Progenitor cell of endocrine pancreas (in vitro differentiated cells): Measurements from ENCODE around the gene HIVEP3. TPM values are rescaled to one million over a fixed set of nuclear protein-coding genes. Genes with fewer than 3 reads are reported as not detected.

ENCODE experiments used
- DNase-seq: peaks from one replicate; pipeline ENCODE4 v3.0.0; 2021; ENCODE audit warnings: low spot score; ENCODE audit not compliant: unreplicated experiment
- H3K27ac Mint-ChIP-seq: 2 replicates; pipeline ENCODE4 v1.8.0; 2021; ENCODE audit warnings: mild to moderate bottlenecking, moderate library complexity, mixed read lengths
- H3K27me3 Mint-ChIP-seq: 2 replicates; pipeline ENCODE4 v1.8.0; 2021; ENCODE audit warnings: mixed read lengths
- H3K36me3 Mint-ChIP-seq: 2 replicates; pipeline ENCODE4 v1.8.0; 2022; ENCODE audit warnings: mixed read lengths; ENCODE audit not compliant: insufficient read depth
- H3K4me1 Mint-ChIP-seq: 2 replicates; pipeline ENCODE4 v1.8.0; 2021; ENCODE audit warnings: low read depth, mixed read lengths
- H3K4me3 Mint-ChIP-seq: 2 replicates; pipeline ENCODE4 v1.8.0; 2021; ENCODE audit warnings: low read depth, mild to moderate bottlenecking, moderate library complexity, mixed read lengths
- H3K9me3 Mint-ChIP-seq: 2 replicates; pipeline ENCODE4 v1.8.0; 2021; ENCODE audit warnings: low read depth, mixed read lengths
- total RNA-seq: library from RNA; stranded (reverse); gene quantifications from 2 replicates; pipeline ENCODE4 v1.2.1, GENCODE V29; 2021
- TF ChIP-seq, protein P1 (sequence below): fragments of 200-600 bp; sonication (generic); IDR thresholded peaks from one replicate; pipeline ENCODE4 v1.5.0; 2021; ENCODE audit warnings: antibody characterized with exemption, mild to moderate bottlenecking; ENCODE audit not compliant: unreplicated experiment

The HIVEP3 gene
- total RNA-seq, 1 donor from 2014 or later, result 1.1 TPM

DNA sequence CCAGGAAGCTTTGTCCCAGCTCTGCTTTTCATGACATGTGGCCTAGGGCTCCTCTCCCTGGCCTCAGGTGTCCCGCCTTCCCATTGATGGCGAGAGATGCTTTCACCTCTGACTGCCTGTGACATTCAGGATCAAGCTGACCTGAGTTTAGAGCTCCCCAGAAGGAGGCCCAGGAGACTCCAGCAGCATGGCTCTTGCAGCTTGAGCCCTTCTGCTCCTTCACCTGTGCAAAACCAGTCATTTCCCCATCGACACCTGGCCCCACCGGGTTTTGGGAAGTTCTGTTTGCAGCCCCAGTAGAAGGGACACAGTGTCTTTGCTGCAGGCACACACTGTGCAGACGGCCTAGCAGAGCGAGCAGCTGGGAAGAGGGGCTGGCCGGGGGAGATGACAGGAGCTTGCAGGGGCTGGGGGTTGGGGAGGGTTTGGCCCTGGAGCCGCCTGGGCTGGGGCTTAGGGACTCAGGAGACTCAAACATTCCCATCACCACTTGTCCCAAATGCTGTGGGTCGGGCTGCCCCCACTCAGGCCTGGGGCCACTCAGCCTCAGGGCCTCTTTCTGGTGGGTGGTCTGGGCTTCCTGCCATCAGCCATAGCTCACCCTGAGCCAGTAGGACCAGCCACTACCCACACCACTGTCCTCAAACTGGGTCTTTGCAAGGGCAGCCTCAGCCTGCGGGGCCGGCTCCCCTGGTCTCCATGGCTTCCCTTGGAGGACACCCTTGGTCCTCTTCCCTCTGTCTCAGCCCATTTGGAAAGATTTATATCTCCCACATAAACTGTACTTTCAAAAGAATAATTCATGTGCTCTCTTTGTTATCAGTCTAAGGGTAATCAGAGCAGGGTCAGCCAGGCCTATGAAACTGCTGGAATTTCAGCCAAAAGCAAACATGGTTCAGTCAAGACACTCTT lies 430.4 kb downstream of the HIVEP3 start:
- H3K36me3 Mint-ChIP-seq, result no peaks in the 10 kb centered on the region
- H3K27me3 Mint-ChIP-seq, result peaks cover 15% of the 10 kb centered on the region
- no peaks in the 10 kb centered on the region for H3K9me3 Mint-ChIP-seq
- no peak overlapping the region for H3K27ac Mint-ChIP-seq
- TF ChIP-seq, protein P1, sequence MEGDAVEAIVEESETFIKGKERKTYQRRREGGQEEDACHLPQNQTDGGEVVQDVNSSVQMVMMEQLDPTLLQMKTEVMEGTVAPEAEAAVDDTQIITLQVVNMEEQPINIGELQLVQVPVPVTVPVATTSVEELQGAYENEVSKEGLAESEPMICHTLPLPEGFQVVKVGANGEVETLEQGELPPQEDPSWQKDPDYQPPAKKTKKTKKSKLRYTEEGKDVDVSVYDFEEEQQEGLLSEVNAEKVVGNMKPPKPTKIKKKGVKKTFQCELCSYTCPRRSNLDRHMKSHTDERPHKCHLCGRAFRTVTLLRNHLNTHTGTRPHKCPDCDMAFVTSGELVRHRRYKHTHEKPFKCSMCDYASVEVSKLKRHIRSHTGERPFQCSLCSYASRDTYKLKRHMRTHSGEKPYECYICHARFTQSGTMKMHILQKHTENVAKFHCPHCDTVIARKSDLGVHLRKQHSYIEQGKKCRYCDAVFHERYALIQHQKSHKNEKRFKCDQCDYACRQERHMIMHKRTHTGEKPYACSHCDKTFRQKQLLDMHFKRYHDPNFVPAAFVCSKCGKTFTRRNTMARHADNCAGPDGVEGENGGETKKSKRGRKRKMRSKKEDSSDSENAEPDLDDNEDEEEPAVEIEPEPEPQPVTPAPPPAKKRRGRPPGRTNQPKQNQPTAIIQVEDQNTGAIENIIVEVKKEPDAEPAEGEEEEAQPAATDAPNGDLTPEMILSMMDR, result no peak
- no peak for DNase-seq
- H3K4me3 Mint-ChIP-seq, result no peak overlapping the region
- H3K4me1 Mint-ChIP-seq, result peaks cover 14% of the 10 kb centered on the region

GRCh38 chr1:41487126-41488039 lies 431.3 kb downstream of the HIVEP3 start:
- H3K4me1 Mint-ChIP-seq, result peaks cover 14% of the 10 kb centered on the region
- H3K36me3 Mint-ChIP-seq, result no peaks in the 10 kb centered on the region
- H3K27ac Mint-ChIP-seq, result no peak overlapping the region
- TF ChIP-seq, protein P1, result no peak
- no peaks in the 10 kb centered on the region for H3K9me3 Mint-ChIP-seq
- DNase-seq, result no peak
- H3K27me3 Mint-ChIP-seq, result peaks cover 17% of the 10 kb centered on the region
- H3K4me3 Mint-ChIP-seq, result no peak overlapping the region

GRCh38 chr1:41486371-41487125 lies 432.2 kb downstream of the HIVEP3 start:
- no peak overlapping the region for H3K4me3 Mint-ChIP-seq
- no peaks in the 10 kb centered on the region for H3K9me3 Mint-ChIP-seq
- H3K36me3 Mint-ChIP-seq, result no peaks in the 10 kb centered on the region
- peak overlapping the region; percentile 7 for H3K27ac Mint-ChIP-seq
- peaks cover 17% of the 10 kb centered on the region for H3K27me3 Mint-ChIP-seq
- no peak for DNase-seq
- H3K4me1 Mint-ChIP-seq, result peaks cover 14% of the 10 kb centered on the region
- TF ChIP-seq, protein P1, result no peak

DNA sequence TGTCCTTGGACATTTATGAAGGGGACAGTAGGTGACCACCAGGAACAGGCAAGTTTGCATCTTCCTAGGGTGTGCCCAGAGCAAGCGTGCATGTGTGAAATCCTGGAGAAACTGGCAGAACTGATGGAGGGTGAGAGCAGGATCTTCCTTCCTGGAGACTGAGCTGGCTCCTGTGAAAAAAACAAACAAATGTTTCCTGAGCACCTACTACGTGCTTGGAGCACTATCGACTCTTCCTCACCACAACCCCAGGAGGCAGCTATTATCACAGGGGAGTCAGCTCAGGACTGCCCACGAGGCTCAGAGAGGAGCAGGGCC lies 432.7 kb downstream of the HIVEP3 start:
- H3K27ac Mint-ChIP-seq, result peak overlapping the region; percentile 7
- no peak for DNase-seq
- no peaks in the 10 kb centered on the region for H3K36me3 Mint-ChIP-seq
- H3K9me3 Mint-ChIP-seq, result no peaks in the 10 kb centered on the region
- TF ChIP-seq, protein P1, result no peak
- no peak overlapping the region for H3K4me3 Mint-ChIP-seq
- peaks cover 14% of the 10 kb centered on the region for H3K4me1 Mint-ChIP-seq
- peaks cover 17% of the 10 kb centered on the region for H3K27me3 Mint-ChIP-seq

- H3K36me3 Mint-ChIP-seq, result no peaks in the 10 kb centered on the region
- no peak for DNase-seq
- peaks cover 17% of the 10 kb centered on the region for H3K27me3 Mint-ChIP-seq
- TF ChIP-seq, protein P1, result no peak
- H3K4me1 Mint-ChIP-seq, result peaks cover 14% of the 10 kb centered on the region
- no peak overlapping the region for H3K4me3 Mint-ChIP-seq
- H3K27ac Mint-ChIP-seq, result no peak overlapping the region
- H3K9me3 Mint-ChIP-seq, result no peaks in the 10 kb centered on the region
Measured at GRCh38 chr1:41485605-41486004, 433.1 kb downstream of the HIVEP3 start.
